Chondrocyte (in vitro differentiated cells): Measurements from ENCODE around the gene MMP21. TPM values are rescaled to one million over a fixed set of nuclear protein-coding genes. Genes with fewer than 3 reads are reported as not detected.

Source experiments
- DNase-seq: peaks from one replicate; pipeline ENCODE4 v3.0.0; 2021; ENCODE audit warnings: mixed read lengths, low spot score
- H3K27ac Mint-ChIP-seq: one replicate; pipeline ENCODE4 v1.8.0; 2021; ENCODE audit warnings: mild to moderate bottlenecking, moderate library complexity, mixed read lengths; ENCODE audit not compliant: unreplicated experiment
- H3K27me3 Mint-ChIP-seq: 2 replicates; pipeline ENCODE4 v1.8.0; 2021; ENCODE audit warnings: low read depth, mixed read lengths
- H3K36me3 Mint-ChIP-seq: 2 replicates; pipeline ENCODE4 v1.8.0; 2021; ENCODE audit warnings: low read depth, mixed read lengths
- H3K4me1 Mint-ChIP-seq: 2 replicates; pipeline ENCODE4 v1.8.0; 2021; ENCODE audit warnings: low read depth, mild to moderate bottlenecking, mixed read lengths
- H3K4me3 Mint-ChIP-seq: one replicate; pipeline ENCODE4 v1.8.0; 2021; ENCODE audit warnings: mild to moderate bottlenecking, moderate library complexity, mixed read lengths; ENCODE audit not compliant: unreplicated experiment
- H3K9me3 Mint-ChIP-seq: 2 replicates; pipeline ENCODE4 v1.8.0; 2021; ENCODE audit warnings: low read depth, mixed read lengths
- total RNA-seq: library from RNA; stranded (reverse); gene quantifications from 3 replicates; pipeline ENCODE4 v1.2.1, GENCODE V29; 2021
- TF ChIP-seq, protein P1 (sequence below): fragments of 200-600 bp; sonication (generic); IDR thresholded peaks from 2 replicates; pipeline ENCODE4 v1.5.0; 2021; ENCODE audit warnings: antibody characterized with exemption, mild to moderate bottlenecking, moderate library complexity

The MMP21 gene
- total RNA-seq, 1 donor from 2014 or later = not detected

DNA sequence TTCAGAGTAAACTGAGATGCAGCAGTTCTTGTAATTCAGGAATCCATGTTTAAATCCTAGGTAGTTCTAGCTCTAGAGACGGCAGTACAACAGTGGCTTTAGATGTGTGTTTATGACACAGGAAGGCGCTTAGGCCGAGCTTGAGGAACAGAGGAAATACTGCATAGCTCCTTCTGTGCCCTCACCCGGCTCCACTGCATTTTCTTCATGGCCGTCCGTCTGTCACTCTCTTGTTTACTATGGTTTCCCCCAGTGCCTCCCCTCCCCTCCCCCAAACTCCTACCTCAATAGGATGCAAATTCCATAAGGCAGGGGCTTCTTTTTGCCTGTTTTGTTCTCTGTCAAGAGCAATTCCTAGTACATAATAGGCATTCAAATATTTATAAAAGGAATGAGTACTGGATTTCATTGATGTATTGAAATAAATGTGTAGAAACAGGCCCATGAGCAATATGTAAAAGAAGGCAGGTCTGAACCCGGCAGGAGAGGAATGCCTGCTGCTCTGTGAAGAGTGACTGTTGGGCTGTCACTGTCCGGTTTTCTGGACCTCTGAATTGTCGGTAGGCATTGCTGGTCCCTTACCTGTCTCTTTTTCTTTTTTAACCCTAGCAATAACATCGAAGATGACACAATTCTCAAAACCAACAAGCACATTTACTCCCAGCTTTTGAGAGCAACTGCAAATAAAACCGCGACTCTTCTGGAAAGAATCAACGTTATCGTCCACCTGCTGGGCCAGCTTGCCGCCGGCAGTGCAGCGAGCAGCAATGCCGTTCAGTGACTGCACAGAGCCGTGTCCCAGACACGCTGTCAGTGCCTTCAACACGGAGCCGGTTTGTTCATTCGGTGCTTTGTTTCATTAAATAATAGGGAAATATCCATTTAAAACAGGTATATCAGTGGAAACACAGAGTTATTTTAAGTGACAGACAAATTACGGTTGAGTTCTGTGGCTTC is 12.7 kb downstream of the MMP21 start:
- TF ChIP-seq, protein P1, sequence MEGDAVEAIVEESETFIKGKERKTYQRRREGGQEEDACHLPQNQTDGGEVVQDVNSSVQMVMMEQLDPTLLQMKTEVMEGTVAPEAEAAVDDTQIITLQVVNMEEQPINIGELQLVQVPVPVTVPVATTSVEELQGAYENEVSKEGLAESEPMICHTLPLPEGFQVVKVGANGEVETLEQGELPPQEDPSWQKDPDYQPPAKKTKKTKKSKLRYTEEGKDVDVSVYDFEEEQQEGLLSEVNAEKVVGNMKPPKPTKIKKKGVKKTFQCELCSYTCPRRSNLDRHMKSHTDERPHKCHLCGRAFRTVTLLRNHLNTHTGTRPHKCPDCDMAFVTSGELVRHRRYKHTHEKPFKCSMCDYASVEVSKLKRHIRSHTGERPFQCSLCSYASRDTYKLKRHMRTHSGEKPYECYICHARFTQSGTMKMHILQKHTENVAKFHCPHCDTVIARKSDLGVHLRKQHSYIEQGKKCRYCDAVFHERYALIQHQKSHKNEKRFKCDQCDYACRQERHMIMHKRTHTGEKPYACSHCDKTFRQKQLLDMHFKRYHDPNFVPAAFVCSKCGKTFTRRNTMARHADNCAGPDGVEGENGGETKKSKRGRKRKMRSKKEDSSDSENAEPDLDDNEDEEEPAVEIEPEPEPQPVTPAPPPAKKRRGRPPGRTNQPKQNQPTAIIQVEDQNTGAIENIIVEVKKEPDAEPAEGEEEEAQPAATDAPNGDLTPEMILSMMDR = no peak
- Mint-ChIP-seq H3K27me3 (no peaks in the 10 kb centered on the region), H3K4me1 (peaks cover 5% of the 10 kb centered on the region), H3K4me3 (no peak overlapping the region), H3K27ac (no peak overlapping the region), H3K36me3 (peaks cover 38% of the 10 kb centered on the region), H3K9me3 (no peaks in the 10 kb centered on the region)
- DNase-seq = no peak

DNA sequence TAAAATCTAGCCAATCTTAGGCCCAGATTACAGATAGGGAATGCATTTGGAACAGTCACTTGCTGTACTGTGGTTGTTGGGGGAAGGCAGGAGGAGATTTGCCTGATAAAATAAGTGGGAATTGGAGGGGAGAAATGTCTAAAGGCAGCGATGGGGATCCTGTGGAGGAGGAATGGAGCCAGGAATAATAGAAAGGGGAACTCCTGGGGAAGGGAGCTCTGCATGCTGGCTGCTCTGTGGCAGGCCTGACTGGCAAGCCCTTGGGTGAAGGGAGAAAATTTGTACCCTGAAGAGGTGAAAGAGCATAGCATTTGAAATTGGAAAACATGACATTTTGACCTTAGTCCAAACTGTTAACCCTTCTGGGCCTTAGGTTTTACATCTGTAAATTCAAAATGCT is 13.7 kb downstream of the MMP21 start:
- TF ChIP-seq, protein P1 = no peak
- no peaks in the 10 kb centered on the region for H3K27me3 Mint-ChIP-seq
- no peaks in the 10 kb centered on the region for H3K4me1 Mint-ChIP-seq
- no peak for DNase-seq
- no peaks in the 10 kb centered on the region for H3K9me3 Mint-ChIP-seq
- H3K27ac Mint-ChIP-seq = no peak overlapping the region
- peaks cover 42% of the 10 kb centered on the region for H3K36me3 Mint-ChIP-seq
- H3K4me3 Mint-ChIP-seq = no peak overlapping the region

DNA sequence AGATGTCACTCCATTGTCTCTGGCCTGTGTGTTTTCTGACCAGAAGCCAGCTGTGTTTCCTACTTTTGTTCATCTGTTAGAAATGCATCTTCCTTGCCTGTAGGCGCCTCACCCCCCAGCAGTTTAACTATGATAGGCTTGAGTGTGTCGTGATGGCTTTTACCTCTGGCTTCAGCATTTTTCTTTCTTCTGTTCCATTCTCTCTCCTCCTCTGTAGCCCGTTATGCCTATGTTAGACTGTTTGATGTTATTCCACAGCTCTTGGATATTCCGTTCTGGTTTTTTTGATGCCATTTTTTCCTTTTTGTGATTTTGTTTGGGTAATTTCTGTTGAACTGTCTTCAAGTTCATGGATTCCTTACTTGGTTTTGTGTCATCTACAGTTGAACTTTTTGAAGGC is 17.9 kb downstream of the MMP21 start:
- Mint-ChIP-seq H3K27ac (no peak overlapping the region), H3K4me3 (no peak overlapping the region), H3K36me3 (peaks cover 47% of the 10 kb centered on the region), H3K27me3 (no peaks in the 10 kb centered on the region), H3K9me3 (peaks cover 4% of the 10 kb centered on the region), H3K4me1 (no peaks in the 10 kb centered on the region)
- TF ChIP-seq, protein P1 = no peak
- DNase-seq = no peak

DNA sequence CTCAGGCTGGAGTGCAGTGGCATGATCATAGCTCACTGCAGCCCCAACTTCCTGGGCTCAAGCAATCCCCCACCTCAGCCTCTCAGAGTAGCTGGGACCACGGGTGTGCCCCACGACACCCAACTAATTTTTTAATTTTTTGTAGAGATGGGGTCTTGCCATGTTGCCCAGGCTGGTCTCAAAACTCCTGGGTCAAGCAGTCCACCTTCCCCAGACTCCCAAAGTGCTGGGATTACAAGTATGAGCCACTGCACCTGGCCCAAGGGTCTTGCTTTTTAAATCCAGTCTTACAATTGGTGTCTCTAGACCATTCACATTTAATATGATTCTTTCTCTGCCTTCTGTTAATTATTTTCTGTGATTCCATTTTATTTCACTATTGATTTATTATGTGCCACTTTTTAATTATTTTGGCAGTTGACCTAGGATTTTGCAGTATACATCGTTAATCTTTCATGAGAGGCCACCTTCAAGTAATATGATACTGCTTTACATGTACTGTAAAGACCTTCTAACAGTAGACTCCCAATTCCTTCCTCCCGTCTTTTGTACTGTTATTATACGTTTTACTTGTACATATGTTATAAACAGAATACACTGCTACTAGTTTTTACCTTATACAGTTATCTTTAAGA is 18.7 kb downstream of the MMP21 start:
- no peak for DNase-seq
- H3K4me3 Mint-ChIP-seq = no peak overlapping the region
- TF ChIP-seq, protein P1 = no peak
- H3K9me3 Mint-ChIP-seq = peaks cover 4% of the 10 kb centered on the region
- H3K27me3 Mint-ChIP-seq = no peaks in the 10 kb centered on the region
- no peak overlapping the region for H3K27ac Mint-ChIP-seq
- peaks cover 48% of the 10 kb centered on the region for H3K36me3 Mint-ChIP-seq
- no peaks in the 10 kb centered on the region for H3K4me1 Mint-ChIP-seq

- no peak for DNase-seq
- TF ChIP-seq, protein P1 = no peak
- Mint-ChIP-seq H3K9me3 (peaks cover 4% of the 10 kb centered on the region), H3K4me1 (no peaks in the 10 kb centered on the region), H3K27ac (peak overlapping the region; percentile 8), H3K27me3 (no peaks in the 10 kb centered on the region), H3K36me3 (peaks cover 48% of the 10 kb centered on the region), H3K4me3 (no peak overlapping the region)
Observed at GRCh38 chr10:125756196-125756595, 19.4 kb downstream of the MMP21 start.
